Trophoblast cell (in vitro differentiated cells and primary cell): Measurements from ENCODE around the gene ADGRF3.
"Not testable (repeated sequence)": the region's sequence is repeated elsewhere in the genome, so short reads cannot be mapped to it uniquely, and the experiment has no call there.

Experiments
- DNase-seq, 2 donors: peaks; one replicate each; pipeline ENCODE4 v3.0.0-alpha.2; 2016
- H2AFZ ChIP-seq: 2 replicates; pipeline ENCODE4 v1.6.1; 2013; ENCODE audit warnings: low read length, moderate library complexity, mild to moderate bottlenecking; ENCODE audit not compliant: insufficient read depth, poor library complexity
- H2AK5ac ChIP-seq: 2 replicates; pipeline ENCODE4 v1.6.1; 2013; ENCODE audit warnings: mild to moderate bottlenecking, low read length
- H2BK120ac ChIP-seq: 2 replicates; pipeline ENCODE4 v1.6.1; 2013; ENCODE audit warnings: low read length, mild to moderate bottlenecking, moderate library complexity; ENCODE audit not compliant: insufficient read depth, poor library complexity
- H2BK12ac ChIP-seq: 2 replicates; pipeline ENCODE4 v1.6.1; 2013; ENCODE audit warnings: mild to moderate bottlenecking, low read length, moderate library complexity
- H2BK5ac ChIP-seq: 2 replicates; pipeline ENCODE4 v1.6.1; 2013; ENCODE audit warnings: low read length, low read depth, moderate library complexity, mild to moderate bottlenecking; ENCODE audit not compliant: poor library complexity
- H3K14ac ChIP-seq: 2 replicates; pipeline ENCODE4 v1.6.1; 2013; ENCODE audit warnings: mild to moderate bottlenecking, low read length
- H3K18ac ChIP-seq: 2 replicates; pipeline ENCODE4 v1.6.1; 2013; ENCODE audit warnings: mild to moderate bottlenecking, low read length
- H3K23ac ChIP-seq: 2 replicates; pipeline ENCODE4 v1.6.1; 2013; ENCODE audit warnings: low read length
- H3K27ac ChIP-seq: 2 replicates; pipeline ENCODE4 v1.5.1; 2013; ENCODE audit warnings: low read depth, mild to moderate bottlenecking, inconsistent platforms, low read length, moderate library complexity
- H3K27me3 ChIP-seq: 2 replicates; pipeline ENCODE4 v1.6.1; 2013; ENCODE audit warnings: inconsistent platforms, mild to moderate bottlenecking, low read length, moderate library complexity; ENCODE audit not compliant: insufficient read depth
- H3K36me3 ChIP-seq, 2 experiments: 1 replicate in 1 of 2; 2 replicates in 1 of 2; pipeline ENCODE4 v1.6.1; 2013; ENCODE audit warnings: low read length in 2 of 2, mild to moderate bottlenecking in 2 of 2, moderate library complexity in 1 of 2; ENCODE audit not compliant: insufficient read depth in 2 of 2, control insufficient read depth in 1 of 2
- H3K4ac ChIP-seq: 2 replicates; pipeline ENCODE4 v1.6.1; 2013; ENCODE audit warnings: low read depth, mild to moderate bottlenecking, low read length, moderate library complexity
- H3K4me1 ChIP-seq, 2 experiments: 1 replicate in 1 of 2; 2 replicates in 1 of 2; pipeline ENCODE4 v1.6.1; 2013; ENCODE audit warnings: low read length in 2 of 2, mild to moderate bottlenecking in 2 of 2, moderate library complexity in 1 of 2; ENCODE audit not compliant: insufficient read depth in 2 of 2, control insufficient read depth in 1 of 2
- H3K4me2 ChIP-seq: 2 replicates; pipeline ENCODE4 v1.6.1; 2013; ENCODE audit warnings: inconsistent platforms, mild to moderate bottlenecking, low read length, moderate library complexity
- H3K4me3 ChIP-seq: 2 replicates; pipeline ENCODE4 v1.5.1; 2013; ENCODE audit warnings: mild to moderate bottlenecking, low read depth, low read length, inconsistent platforms
- H3K79me1 ChIP-seq: one replicate; pipeline ENCODE4 v1.6.1; 2013; ENCODE audit warnings: low read length
- H3K79me2 ChIP-seq: 2 replicates; pipeline ENCODE4 v1.6.1; 2013; ENCODE audit warnings: low read length, mild to moderate bottlenecking; ENCODE audit not compliant: control insufficient read depth, insufficient read depth, poor library complexity
- H3K9ac ChIP-seq: 2 replicates; pipeline ENCODE4 v1.6.1; 2013; ENCODE audit warnings: mild to moderate bottlenecking, low read length
- H3K9me3 ChIP-seq: 2 replicates; pipeline ENCODE4 v1.6.1; 2013; ENCODE audit warnings: low read depth, mild to moderate bottlenecking, control low read depth, inconsistent platforms, low read length; ENCODE audit not compliant: insufficient read depth
- H4K12ac ChIP-seq: 2 replicates; pipeline ENCODE4 v1.6.1; 2013; ENCODE audit warnings: low read depth, mild to moderate bottlenecking, low read length, moderate library complexity
- H4K8ac ChIP-seq: 2 replicates; pipeline ENCODE4 v1.6.1; 2013; ENCODE audit warnings: low read depth, mild to moderate bottlenecking, low read length, moderate library complexity
- H4K91ac ChIP-seq: one replicate; pipeline ENCODE4 v1.6.1; 2013; ENCODE audit warnings: low read depth, mild to moderate bottlenecking, low read length, moderate library complexity
- WGBS: extraction: QIAGEN DNeasy Blood & Tissue Kit; methylation state at CpG from one replicate; pipeline ENCODE4 v1.1.7; 2013; ENCODE audit warnings: missing lambda C conversion rate; ENCODE audit not compliant: insufficient read length, insufficient coverage; ENCODE audit errors: extremely low coverage; 5-methylcytosine and 5-hydroxymethylcytosine counted together

ADGRF3 gene

GRCh38 chr2:26270373-26270772 lies 76.2 kb downstream of the ADGRF3 start:
- Histone ChIP-seq H3K36me3 (peaks cover 2 to 4% of the 10 kb centered on the region in 2 experiments), H4K12ac (no peak overlapping the region), H3K9me3 (no peaks in the 10 kb centered on the region), H4K8ac (no peak overlapping the region), H3K18ac (no peak overlapping the region), H2AK5ac (no peak overlapping the region), H2BK12ac (no peak overlapping the region), H3K79me2 (no peaks in the 10 kb centered on the region), H2BK5ac (no peak overlapping the region), H3K4me2 (no peak overlapping the region), H3K4me3 (no peak overlapping the region), H3K27ac (no peak overlapping the region), H3K79me1 (no peaks in the 10 kb centered on the region), H3K9ac (no peak overlapping the region), H3K23ac (no peak overlapping the region), H3K4me1 (no peaks in the 10 kb centered on the region), H4K91ac (no peak overlapping the region), H3K27me3 (no peaks in the 10 kb centered on the region), H3K14ac (no peak overlapping the region), H3K4ac (no peak overlapping the region), H2BK120ac (no peak overlapping the region), H2AFZ (no peak overlapping the region)
- no peak for DNase-seq

GRCh38 chr2:26269571-26270158 lies 76.9 kb downstream of the ADGRF3 start:
- Histone ChIP-seq H3K18ac (no peak overlapping the region), H2BK12ac (no peak overlapping the region), H3K4ac (no peak overlapping the region), H3K27ac (no peak overlapping the region), H3K4me1 (no peaks in the 10 kb centered on the region), H2BK120ac (no peak overlapping the region), H3K27me3 (no peaks in the 10 kb centered on the region), H3K4me2 (no peak overlapping the region), H3K79me1 (no peaks in the 10 kb centered on the region), H4K91ac (no peak overlapping the region), H3K36me3 (peaks cover 2 to 4% of the 10 kb centered on the region in 2 experiments), H2AFZ (no peak overlapping the region), H3K79me2 (no peaks in the 10 kb centered on the region), H3K9ac (no peak overlapping the region), H3K14ac (no peak overlapping the region), H4K12ac (no peak overlapping the region), H2AK5ac (no peak overlapping the region), H3K23ac (no peak overlapping the region), H3K4me3 (no peak overlapping the region), H4K8ac (no peak overlapping the region), H3K9me3 (no peaks in the 10 kb centered on the region), H2BK5ac (no peak overlapping the region)
- no peak for DNase-seq
- WGBS: no CpG with 5 or more reads among the region's 6 CpGs

- H4K12ac ChIP-seq, H3K9me3 ChIP-seq, H3K79me1 ChIP-seq, H3K4me1 ChIP-seq, H3K4ac ChIP-seq, H2BK120ac ChIP-seq, H3K23ac ChIP-seq, H3K9ac ChIP-seq, H3K27ac ChIP-seq, H3K18ac ChIP-seq, H3K4me2 ChIP-seq, H4K91ac ChIP-seq, H2BK12ac ChIP-seq, H3K27me3 ChIP-seq, H2AFZ ChIP-seq, H2BK5ac ChIP-seq, H3K4me3 ChIP-seq, H4K8ac ChIP-seq, H2AK5ac ChIP-seq, H3K79me2 ChIP-seq, H3K14ac ChIP-seq, H3K36me3 ChIP-seq: not testable (repeated sequence)
- peak in 1 of 2 donors; percentile 25 for DNase-seq
- no CpG with 5 or more reads among the region's 12 CpGs for WGBS
Observed at GRCh38 chr2:26268670-26269385, 77.8 kb downstream of the ADGRF3 start.

GRCh38 chr2:26268213-26268612 lies 78.4 kb downstream of the ADGRF3 start:
- no CpG with 5 or more reads among the region's 4 CpGs for WGBS

More at GRCh38 chr2:26268213-26268612, 78.4 kb downstream of the ADGRF3 start:
- H3K4me1 ChIP-seq: no peaks in the 10 kb centered on the region
- no peak overlapping the region for H2AFZ ChIP-seq
- H2AK5ac ChIP-seq: no peak overlapping the region
- H3K36me3 ChIP-seq: peaks cover 4% of the 10 kb centered on the region in 2 experiments
- H3K27ac ChIP-seq: no peak overlapping the region
- no peak overlapping the region for H4K8ac ChIP-seq
- H4K91ac ChIP-seq: no peak overlapping the region
- H2BK120ac ChIP-seq: no peak overlapping the region
- no peak overlapping the region for H4K12ac ChIP-seq
- no peaks in the 10 kb centered on the region for H3K27me3 ChIP-seq
- no peak overlapping the region for H2BK5ac ChIP-seq
- H3K79me1 ChIP-seq: no peaks in the 10 kb centered on the region
- no peak overlapping the region for H3K23ac ChIP-seq
- H3K4ac ChIP-seq: no peak overlapping the region
- H2BK12ac ChIP-seq: no peak overlapping the region
- no peaks in the 10 kb centered on the region for H3K9me3 ChIP-seq
- H3K4me3 ChIP-seq: no peak overlapping the region
- no peak overlapping the region for H3K18ac ChIP-seq
- H3K14ac ChIP-seq: no peak overlapping the region
- no peaks in the 10 kb centered on the region for H3K79me2 ChIP-seq
- no peak overlapping the region for H3K4me2 ChIP-seq
- no peak overlapping the region for H3K9ac ChIP-seq
- DNase-seq: peak in 1 of 2 donors; percentile 45
